GM19035 (cell line): ENCODE results near the gene SLC30A7.
"Not testable (repeated sequence)": the region's sequence is repeated elsewhere in the genome, so short reads cannot be mapped to it uniquely, and the experiment has no call there.

Experiments
- ATAC-seq: cut with Tn5 transposase; IDR thresholded peaks from one replicate; pipeline ENCODE4 v1.9.1; 2021; ENCODE audit not compliant: unreplicated experiment

Gene SLC30A7

DNA sequence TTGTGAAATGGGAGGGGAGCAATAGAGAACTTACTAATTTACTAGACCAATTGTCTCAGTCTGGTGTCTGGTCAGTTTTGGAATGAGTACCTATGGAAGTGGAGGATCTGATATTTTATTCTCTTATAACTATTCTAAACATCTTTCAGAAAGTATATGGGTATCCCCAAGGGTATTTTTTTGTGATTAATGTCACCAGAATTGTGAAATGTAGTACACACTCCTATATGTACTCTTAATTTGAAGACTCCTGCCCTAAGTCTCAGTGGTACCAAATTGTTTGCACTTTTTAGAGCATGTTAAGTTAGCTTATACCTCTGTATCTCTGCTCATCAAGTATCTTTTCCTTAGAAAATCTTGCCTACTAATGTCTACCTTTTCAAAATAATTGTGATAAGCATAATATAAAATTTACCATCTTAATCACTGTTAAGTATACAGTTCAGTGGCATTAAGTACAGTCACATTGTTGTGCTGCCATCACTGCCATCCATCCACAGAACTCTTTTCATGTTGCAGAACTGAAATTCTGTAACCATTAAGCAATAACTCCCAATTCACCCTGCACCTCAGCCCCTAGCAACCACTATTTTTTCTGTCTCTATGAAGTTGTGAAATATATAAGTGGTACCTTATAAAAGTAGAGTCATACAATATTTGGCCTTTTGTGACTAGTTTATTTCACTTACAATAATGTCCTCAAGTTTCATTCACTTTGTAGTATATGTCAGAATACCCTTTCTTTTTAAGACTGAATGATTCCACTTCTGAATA is 40.5 kb downstream of the SLC30A7 start:
- no peak for ATAC-seq

DNA sequence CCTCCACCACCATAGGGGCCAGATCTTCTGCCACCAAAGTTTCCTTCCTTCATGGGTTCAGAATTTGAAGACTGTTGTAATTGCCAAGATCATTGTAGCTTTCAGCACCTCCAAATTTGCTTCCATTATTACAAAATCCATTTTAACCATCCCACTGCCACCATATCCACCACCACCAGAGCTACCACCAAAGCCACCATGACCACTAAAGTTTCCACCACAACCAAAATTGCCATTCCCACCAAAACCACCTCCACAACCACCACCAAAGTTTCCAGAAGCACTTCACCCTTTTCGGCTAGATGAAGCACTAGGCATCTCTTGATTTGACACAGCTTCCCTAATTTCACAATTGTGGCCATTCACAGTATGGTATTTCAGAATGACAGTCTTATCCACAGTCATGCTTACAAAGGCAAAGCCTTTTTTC is 45.2 kb downstream of the SLC30A7 start:
- ATAC-seq, result no peak

- no peak for ATAC-seq
These were observed 45.8 kb downstream of the SLC30A7 start for GRCh38 chr1:100941580-100942216.

- no peak for ATAC-seq
These were observed 46.6 kb downstream of the SLC30A7 start for GRCh38 chr1:100942304-100943046.

GRCh38 chr1:100943533-100943932 is 47.6 kb downstream of the SLC30A7 start:
- no peak for ATAC-seq

GRCh38 chr1:100946064-100946463 is 50.2 kb downstream of the SLC30A7 start:
- ATAC-seq, result not testable (repeated sequence)

DNA sequence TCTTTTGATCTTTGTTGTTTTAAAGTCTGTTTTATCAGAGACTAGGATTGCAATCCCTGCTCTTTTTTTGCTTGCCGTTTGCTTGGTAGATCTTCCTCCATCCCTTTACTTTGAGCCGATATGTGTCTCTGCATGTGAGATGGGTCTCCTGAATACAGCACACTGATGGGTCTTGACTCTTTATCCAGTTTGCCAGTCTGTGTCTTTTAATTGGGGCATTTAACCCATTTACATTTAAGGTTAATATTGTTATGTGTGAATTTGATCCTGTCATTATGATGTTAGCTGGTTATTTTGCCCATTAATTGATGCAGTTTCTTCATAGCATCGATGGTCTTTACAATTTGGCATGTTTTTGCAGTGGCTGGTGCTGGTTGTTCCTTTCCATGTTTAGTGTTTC is 51.9 kb downstream of the SLC30A7 start:
- not testable (repeated sequence) for ATAC-seq

DNA sequence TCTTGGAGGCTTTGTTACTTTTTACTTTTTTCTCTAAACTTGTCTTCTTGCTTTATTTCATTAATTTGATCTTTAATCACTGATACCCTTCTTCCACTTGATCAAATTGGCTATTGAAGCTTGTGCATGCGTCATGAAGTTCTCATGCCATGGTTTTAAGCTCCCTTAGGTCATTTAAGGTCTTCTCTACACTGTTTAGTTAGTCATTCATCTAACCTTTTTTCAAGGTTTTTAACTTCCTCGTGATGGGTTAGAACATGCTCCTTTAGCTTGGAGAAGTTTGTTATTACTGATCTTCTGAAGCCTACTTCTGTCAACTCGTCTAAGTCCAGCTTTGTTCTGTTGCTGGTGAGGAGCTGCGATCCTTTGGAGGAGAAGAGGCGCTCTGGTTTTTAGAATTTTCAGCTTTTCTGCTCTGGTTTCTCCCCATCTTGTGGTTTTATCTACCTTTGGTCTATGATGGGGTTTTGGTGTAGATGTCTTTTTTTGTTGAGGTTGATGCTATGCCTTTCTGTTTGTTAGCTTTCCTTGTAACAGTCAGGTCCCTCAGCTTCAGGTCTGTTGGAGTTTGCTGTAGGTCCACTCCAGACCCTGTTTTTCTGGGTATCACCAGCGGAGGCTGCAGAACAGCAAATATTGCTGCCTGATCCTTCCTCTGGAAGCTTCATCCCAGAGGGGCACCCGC is 53.0 kb downstream of the SLC30A7 start:
- ATAC-seq, result not testable (repeated sequence)

DNA sequence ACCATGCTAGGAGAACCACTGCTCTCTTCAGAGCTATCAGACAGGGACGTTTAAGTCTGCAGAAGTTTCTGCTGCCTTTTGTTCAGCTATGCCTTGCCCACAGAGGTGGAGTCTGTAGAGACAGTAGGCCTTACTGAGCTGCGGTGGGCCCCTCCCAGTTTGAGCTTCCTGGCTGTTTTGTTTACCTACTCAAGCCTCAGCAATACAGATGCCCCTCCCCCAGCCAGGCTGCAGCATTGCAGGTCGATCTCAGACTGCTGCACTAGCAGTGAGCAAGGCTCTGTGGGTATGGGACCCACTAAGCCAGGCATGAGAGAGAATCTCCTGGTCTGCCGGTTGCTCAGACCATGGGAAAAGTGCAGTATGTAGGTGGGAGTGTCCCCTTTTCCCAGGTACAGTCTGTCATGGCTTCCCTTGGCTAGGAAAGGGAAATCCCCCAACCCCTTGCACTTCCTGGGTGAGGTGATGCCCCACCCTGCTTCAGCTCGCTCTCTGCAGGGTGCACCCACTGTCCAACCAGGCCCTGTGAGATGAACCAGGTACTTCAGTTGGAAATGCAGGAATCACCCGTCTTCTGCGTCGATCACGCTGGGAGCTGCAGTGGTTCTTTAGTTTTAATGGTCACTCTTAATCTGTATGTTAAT is 53.7 kb downstream of the SLC30A7 start:
- peak; percentile 95 for ATAC-seq

DNA sequence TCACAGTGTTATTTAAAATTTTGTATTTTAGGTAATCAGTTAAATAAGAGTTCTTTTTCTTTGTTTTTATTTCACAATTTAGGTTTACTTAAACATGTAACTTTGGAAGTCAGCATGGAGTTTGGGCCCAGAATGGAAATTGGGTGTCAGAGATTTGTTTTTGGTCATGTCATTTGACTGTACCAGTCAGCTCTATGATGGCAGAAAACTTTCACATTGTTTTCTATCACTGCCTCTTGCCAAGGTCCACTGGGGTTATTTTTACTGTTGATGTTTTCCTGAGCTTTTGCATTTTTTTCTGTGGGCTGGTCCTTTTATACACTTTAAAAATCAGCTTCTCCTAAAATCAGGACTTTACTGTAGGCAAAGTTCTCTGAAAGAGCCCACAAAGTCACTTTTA is 54.4 kb downstream of the SLC30A7 start:
- no peak for ATAC-seq

GRCh38 chr1:100950781-100951180 is 54.9 kb downstream of the SLC30A7 start:
- ATAC-seq, result no peak

DNA sequence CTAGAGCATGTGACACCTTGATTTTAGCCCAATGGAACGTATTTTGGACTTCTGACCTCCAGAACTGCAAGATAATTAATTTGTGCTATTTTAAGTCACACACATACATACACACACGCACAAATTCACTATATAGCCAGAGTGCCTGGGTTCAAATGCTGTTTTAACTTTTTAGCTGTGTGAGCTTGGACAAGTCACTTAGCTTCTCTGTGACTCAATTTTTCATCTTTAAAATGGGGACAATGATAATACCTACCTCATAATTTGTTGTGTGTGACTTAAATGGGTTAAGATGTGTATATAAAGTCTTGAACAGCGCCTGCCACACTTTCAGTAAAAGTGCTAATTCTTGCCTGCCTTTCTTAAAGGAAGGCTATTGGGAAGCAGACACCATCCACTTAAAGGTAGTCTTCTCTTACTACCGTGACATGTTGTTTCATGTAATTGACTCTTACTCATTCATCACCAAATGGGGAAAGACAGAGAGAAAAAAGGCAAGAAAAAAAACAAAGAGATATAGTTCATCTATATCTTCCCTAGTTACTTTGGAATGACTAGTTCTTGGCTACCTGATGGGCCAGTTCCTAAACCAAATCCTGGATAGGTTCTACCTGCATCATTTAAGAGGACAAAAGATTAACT is 56.3 kb downstream of the SLC30A7 start:
- ATAC-seq, result no peak

GRCh38 chr1:100952970-100953369 is 57.1 kb downstream of the SLC30A7 start:
- not testable (repeated sequence) for ATAC-seq

- no peak for ATAC-seq
These were observed 58.3 kb downstream of the SLC30A7 start for GRCh38 chr1:100953960-100954730.

- no peak for ATAC-seq
These were observed 59.4 kb downstream of the SLC30A7 start for GRCh38 chr1:100955322-100955721.

GRCh38 chr1:100959502-100960060 is 63.7 kb downstream of the SLC30A7 start:
- no peak for ATAC-seq

DNA sequence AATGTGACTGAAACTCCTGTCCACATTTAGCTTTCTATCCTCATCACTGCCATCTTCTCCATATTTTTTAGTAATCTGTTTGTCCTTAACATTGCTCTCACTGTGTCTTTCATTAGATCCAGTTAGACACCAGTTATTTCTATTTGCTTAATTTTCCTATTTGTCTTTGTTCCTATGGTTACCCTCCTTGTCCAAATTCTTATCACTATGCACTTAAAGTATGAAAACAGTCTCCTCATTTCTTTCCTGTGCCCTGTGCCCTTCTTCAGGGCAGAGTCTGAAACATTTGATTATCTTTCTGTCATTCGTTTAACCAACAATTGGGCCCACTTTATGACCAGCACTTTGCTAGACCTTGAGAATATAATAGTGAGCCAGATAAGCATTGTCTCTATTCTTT is 64.2 kb downstream of the SLC30A7 start:
- no peak for ATAC-seq

- ATAC-seq, result no peak
These were observed 72.7 kb downstream of the SLC30A7 start for GRCh38 chr1:100968621-100969020.

DNA sequence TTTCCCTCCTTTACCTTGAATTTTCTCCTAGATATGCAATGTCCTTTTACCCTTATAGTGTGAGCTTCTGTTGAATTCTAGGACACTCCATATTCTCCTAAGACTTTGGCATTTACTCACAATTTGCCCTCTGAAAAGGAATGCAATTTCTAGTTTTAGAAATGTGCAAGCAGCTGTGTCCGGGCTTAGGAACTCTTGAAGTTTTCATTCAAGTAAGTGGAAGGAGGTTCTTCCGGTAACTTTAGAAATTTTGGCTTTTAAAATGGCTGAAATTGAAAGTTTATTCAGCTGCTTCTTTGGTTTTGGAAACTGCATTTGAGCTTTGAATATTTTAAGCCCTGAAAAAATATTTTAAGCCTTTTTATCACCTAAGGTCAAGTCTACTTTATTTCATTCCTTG is 73.4 kb downstream of the SLC30A7 start:
- no peak for ATAC-seq
